AG08395 (cell line): ENCODE measurements around the gene SLC5A3.

Experiments
- DNase-seq: peaks from one replicate; pipeline ENCODE4 v3.0.0; 2012; ENCODE audit warnings: mixed read lengths, low spot score

The SLC5A3 gene

DNA sequence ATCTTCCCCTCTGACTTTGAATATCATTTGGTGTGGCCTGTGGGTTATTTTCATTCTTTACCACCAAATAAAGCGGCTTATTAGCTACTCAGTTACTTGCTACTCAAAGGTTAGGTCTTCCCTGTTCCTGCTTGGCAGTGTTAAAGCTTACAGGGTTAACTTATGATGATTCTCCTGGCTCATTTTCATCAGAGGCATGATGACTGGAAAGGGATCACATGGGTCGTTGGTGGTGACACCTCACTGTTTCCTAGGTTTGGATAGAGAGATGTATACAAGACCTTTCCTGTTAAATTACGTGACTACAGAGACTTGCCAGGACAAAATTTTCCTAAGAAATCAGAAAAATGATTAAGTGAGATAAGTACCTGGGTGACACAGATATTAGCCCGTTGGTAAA is 27.4 kb downstream of the SLC5A3 start:
- no peak for DNase-seq

DNA sequence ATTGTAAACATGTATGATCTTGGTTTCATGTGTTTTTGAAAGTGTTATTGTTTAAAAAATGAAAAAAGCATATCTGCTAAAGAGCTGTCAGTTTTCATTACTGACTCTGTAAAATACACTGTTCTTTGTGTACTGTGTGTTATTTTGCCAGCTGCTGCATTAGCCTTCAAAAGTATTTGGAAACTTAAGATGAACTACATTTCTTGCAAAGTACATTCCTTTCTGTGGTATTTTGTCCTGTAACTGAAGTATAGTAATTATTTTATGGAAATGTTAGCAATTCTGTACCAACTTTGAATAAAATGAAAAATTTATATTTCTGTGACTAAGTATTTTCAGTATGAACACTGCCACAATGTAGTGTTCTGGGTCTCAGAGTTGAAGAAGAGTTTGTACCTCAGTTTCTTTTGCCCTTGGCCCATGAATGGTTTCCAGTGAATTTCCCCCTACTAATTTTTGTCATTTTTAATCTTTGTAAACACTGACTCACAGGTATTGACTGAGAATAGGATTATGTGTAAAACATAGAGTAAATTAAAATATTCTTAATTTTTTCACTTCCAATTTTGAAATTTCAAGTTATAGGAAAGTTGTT is 32.7 kb downstream of the SLC5A3 start:
- DNase-seq: no peak

DNA sequence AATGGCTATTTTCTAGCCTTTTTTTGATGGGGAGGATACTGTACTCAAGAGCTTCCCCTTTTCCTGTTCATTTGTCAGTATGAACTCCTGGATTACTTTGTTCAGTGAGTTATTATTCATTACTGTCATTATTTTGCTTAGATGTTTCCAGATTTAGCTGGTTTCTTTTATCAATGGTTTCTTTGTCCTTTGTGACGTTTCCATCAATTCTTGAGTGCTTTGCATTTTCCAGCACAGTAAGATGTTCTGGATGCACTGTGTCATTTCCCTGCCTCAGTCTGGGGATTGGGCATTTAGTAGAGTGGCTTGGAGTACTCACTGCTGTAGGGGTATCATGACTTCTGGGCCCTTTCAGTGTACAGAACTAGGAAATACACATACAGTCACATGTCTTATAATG is 34.2 kb downstream of the SLC5A3 start:
- no peak for DNase-seq

DNA sequence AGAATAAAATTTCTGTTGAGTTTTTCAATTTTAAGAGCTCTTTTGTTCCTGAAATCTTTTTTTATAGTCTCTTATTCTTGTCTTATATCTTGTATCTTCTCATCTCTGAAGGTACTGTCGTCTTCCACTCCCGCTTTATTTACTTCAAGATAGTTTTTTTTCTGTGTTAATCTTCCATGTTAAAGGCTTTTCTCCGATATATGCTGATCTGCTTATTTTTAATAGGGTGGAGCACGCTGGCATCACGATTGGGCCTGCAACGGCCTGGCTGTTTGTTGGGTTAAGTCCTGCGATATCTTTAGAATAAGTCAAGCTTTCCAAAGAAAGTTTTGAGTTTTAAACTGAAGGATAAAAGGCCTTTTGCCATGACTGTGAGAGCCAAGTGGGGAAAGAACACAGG is 35.7 kb downstream of the SLC5A3 start:
- DNase-seq: no peak

DNA sequence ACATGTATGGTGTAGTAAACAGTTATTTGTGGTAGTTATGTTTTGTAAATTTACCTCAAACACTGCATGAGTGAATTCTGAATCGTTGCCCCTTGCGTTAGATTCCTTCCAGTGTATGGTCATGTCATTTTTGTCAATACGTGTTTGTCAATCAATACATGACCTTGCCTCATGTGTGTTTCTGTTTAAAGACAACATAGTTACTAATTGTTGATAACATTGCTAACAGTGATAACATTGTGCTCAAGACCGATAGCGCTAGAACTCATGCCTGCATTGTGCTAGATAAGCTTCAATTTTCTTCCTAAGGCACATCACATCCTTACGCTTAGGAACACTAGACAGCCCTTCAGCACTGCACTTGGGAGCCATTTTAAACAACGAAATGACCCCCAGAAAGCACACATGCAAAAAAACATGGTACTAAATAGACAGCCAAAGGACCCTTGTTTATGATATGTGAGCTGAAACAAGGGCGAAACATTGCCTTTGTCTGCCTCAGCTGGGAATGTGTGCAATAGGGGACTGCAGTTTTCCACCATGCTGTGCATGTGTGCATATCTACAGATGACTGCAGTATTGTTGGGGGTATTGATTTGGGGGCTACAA is 37.3 kb downstream of the SLC5A3 start:
- no peak for DNase-seq

DNA sequence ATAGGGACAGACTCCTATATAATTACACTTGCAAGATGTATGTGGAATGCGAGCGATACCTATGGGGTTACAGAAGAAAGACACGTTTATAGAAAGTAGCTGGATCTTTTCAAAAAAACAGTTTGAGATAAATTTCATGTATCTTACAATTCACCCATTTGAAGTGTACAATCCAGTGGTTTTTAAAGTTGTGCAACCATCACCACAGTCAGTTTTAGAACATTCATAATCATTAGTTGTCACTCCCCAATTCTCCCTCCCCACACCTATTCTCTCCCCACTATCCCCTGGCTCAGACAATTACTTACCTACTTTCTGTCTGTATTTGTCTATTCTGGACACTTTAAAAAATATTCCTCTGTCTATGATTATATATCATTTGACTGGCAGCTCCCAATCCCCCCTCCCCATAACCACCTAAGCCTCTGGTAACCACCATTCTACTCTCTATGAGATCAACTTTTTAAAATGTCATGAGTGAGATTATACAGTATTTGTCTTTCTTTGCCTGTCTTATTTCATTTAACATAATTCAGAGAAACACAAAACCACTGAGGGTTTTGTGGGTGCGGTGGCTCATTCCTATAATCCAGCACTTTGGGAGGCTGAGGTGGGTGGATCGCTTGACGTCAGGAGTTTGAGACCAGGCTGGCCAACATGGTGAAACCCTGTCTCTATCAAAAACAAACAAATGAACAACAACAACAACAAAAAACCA is 39.1 kb downstream of the SLC5A3 start:
- no peak for DNase-seq

DNA sequence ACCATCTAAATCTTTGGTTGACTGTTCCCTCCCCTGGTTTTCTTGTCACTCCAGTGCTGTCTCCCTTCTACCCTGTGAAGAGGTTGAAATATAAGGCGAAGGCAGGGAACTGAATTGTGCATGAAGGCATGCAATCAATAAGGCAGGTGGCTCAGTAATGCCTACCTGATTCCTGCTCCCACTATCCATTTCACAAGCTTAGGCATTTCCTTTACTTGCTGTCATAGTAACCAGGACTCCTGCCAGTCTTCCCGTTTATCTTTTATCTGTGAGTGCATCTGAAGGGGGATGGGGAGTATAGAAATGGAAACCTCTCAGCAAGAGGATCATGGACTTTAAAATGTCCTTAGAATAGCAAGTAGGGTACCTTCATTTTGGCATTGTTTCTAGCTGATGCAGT is 40.5 kb downstream of the SLC5A3 start:
- no peak for DNase-seq

DNA sequence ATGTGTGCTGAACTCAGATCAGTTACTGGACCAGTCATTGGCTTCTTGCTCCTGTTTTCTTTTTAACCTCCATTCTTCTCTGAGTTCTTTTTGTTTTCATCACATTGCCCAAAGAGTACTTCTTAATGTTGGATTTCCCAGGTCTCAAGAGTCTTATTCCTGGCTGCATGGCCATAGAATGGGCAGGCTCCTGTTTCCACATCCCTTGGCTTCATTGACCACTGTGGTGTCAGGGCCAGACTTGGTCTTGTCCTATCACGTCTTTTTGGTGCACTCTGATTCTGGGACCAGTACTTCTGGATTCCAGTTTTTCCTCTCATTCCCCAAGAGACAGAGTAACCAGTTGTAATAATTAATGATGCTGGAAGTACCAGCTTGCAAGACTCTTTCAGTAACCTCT is 41.8 kb downstream of the SLC5A3 start:
- no peak for DNase-seq

DNA sequence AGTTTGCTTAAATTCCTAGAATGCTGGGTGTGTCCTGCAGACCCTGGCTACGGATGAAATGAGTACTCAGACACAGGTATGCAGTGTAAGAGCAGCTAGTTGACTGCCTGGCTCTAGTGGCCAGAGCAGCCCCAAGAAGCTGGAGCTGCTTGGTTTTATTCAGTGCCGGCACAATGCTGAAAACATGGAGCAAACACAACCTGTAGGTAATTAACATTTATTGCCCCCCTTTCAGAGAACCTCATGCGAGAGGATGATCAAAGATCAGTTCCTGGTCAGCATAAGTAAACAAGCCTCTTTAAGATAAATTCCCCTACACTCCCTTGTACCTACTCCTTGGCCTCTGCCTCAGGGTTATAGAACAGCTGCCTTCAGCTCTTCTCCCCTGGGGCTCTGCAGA is 43.2 kb downstream of the SLC5A3 start:
- DNase-seq: no peak

DNA sequence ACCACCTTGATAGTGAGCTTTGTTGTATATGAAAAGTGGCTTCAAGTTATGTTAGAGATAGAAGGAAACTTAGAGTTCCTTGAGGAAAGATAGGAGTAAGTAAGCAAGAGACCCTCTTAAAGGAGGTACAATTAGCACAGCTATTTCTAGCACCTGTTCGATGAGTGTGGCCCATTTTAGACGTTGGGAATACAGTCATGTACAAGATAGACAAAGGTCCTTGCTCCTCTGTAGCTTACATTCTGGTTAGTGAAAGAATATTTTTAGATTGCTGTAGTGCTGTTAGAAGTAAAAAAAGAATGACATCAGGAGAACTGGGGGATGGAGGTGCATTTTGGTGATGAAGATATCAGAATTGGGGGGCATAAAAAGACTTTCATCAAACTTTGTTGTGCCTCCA is 47.5 kb downstream of the SLC5A3 start:
- DNase-seq: no peak

DNA sequence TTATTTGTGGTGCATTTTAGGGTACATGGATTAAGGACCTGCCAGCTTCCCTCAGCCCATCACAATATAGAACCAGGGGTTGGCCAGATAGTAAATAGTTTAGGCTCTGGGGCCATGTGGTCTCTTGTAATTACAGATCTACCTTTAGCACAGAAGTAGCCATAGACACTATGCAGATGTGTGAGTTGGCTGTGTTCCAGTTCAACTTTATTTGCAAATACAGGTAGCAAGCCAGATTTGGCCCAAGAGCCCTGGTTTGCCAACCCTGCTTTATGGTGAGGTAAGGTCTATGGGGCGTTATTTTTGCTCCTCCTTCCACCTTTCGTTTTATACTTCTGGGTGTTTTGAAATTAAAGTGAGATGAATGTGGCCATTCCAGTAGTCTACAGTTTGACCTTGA is 48.7 kb downstream of the SLC5A3 start:
- DNase-seq: no peak
